GM12878 (cell line): ENCODE data around the gene NPC1. TPM values are rescaled to one million over a fixed set of nuclear protein-coding genes. Genes with fewer than 3 reads are reported as not detected.

Experiments used
- CBX3 ChIP-seq: fragments of 200-600 bp; sonication (generic); IDR thresholded peaks from 2 replicates; pipeline ENCODE4 v1.6.1; 2016; ENCODE audit warnings: low read depth, borderline replicate concordance
- CREB1 ChIP-seq: IDR thresholded peaks from 2 replicates; pipeline ENCODE4 v1.6.1; 2012; ENCODE audit warnings: low read depth, mild to moderate bottlenecking, inconsistent platforms
- FOXK2 ChIP-seq: fragments of 450-650 bp; IDR thresholded peaks from 2 replicates; pipeline ENCODE4 v1.6.1; 2017; ENCODE audit warnings: mild to moderate bottlenecking, moderate library complexity
- FOXM1 ChIP-seq: IDR thresholded peaks from 2 replicates; pipeline ENCODE4 v1.6.1; 2012; ENCODE audit warnings: low read depth, mild to moderate bottlenecking, inconsistent platforms, low read length, moderate library complexity
- HDAC6 ChIP-seq: fragments of 200-600 bp; sonication (generic); IDR thresholded peaks from one replicate; pipeline ENCODE4 v1.8.0; 2017; ENCODE audit warnings: antibody characterized with exemption; ENCODE audit not compliant: unreplicated experiment
- KAT2A ChIP-seq: conservative IDR thresholded peaks from 2 replicates; pipeline ENCODE4 v1.6.1; 2011; ENCODE audit warnings: low read depth, low read length; ENCODE audit not compliant: control insufficient read depth
- KLF5 ChIP-seq: fragments of 450-650 bp; IDR thresholded peaks from 2 replicates; pipeline ENCODE4 v1.6.1; 2014; ENCODE audit warnings: mild to moderate bottlenecking; ENCODE audit not compliant: partially characterized antibody
- MEF2B ChIP-seq: fragments of 450-650 bp; IDR thresholded peaks from 2 replicates; pipeline ENCODE4 v1.6.1; 2018; ENCODE audit warnings: mild to moderate bottlenecking, moderate library complexity; ENCODE audit not compliant: partially characterized antibody, poor library complexity, severe bottlenecking
- MLLT1 ChIP-seq: fragments of 450-650 bp; IDR thresholded peaks from 2 replicates; pipeline ENCODE4 v1.6.1; 2016; ENCODE audit warnings: mild to moderate bottlenecking
- MXI1 ChIP-seq: fragments of 150-350 bp; IDR thresholded peaks from 2 replicates; pipeline ENCODE4 v1.6.1; 2011; ENCODE audit warnings: low read depth, mild to moderate bottlenecking, inconsistent platforms, low read length, improper control_type of control experiment
- NFIC ChIP-seq: IDR thresholded peaks from 2 replicates; pipeline ENCODE4 v1.6.1; 2012; ENCODE audit warnings: low read depth, mild to moderate bottlenecking, inconsistent platforms, low read length, moderate library complexity
- NFYA ChIP-seq: IDR thresholded peaks from 2 replicates; pipeline ENCODE4 v1.6.1; 2011; ENCODE audit warnings: low read depth, mild to moderate bottlenecking, low read length, improper control_type of control experiment, borderline replicate concordance
- NR2F1 ChIP-seq: fragments of 450-650 bp; conservative IDR thresholded peaks from 2 replicates; pipeline ENCODE4 v1.6.1; 2017; ENCODE audit warnings: mild to moderate bottlenecking
- PAX8 ChIP-seq: fragments of 450-650 bp; IDR thresholded peaks from 2 replicates; pipeline ENCODE4 v1.6.1; 2017; ENCODE audit warnings: mild to moderate bottlenecking, moderate library complexity
- PML ChIP-seq: IDR thresholded peaks from 2 replicates; pipeline ENCODE4 v1.6.1; 2012; ENCODE audit warnings: low read length, inconsistent platforms
- RAD21 ChIP-seq: IDR thresholded peaks from 2 replicates; pipeline ENCODE4 v1.6.1; 2011; ENCODE audit warnings: mild to moderate bottlenecking, low read depth, low read length, moderate library complexity; ENCODE audit not compliant: insufficient read depth
- RAD51 ChIP-seq: fragments of 450-650 bp; IDR thresholded peaks from 2 replicates; pipeline ENCODE4 v1.6.1; 2016; ENCODE audit warnings: moderate library complexity, mild to moderate bottlenecking, inconsistent platforms
- RUNX3 ChIP-seq: IDR thresholded peaks from 2 replicates; pipeline ENCODE4 v1.6.1; 2012; ENCODE audit warnings: low read length, inconsistent platforms
- SIX5 ChIP-seq: IDR thresholded peaks from 2 replicates; pipeline ENCODE4 v1.6.1; 2011; ENCODE audit warnings: mild to moderate bottlenecking, low read depth, low read length, moderate library complexity; ENCODE audit not compliant: severe bottlenecking
- SMAD5 ChIP-seq: IDR thresholded peaks from 2 replicates; pipeline ENCODE4 v1.6.1; 2016; ENCODE audit warnings: antibody characterized with exemption, low read depth
- SMC3 ChIP-seq: IDR thresholded peaks from 2 replicates; pipeline ENCODE4 v1.6.1; 2011; ENCODE audit warnings: low read length, improper control_type of control experiment, borderline replicate concordance
- SREBF2 ChIP-seq: IDR thresholded peaks from 2 replicates; pipeline ENCODE4 v1.6.1; 2012; ENCODE audit warnings: mild to moderate bottlenecking, low read length
- TARDBP ChIP-seq: IDR thresholded peaks from 2 replicates; pipeline ENCODE4 v1.6.1; 2016; ENCODE audit warnings: borderline replicate concordance
- ZNF217 ChIP-seq: fragments of 450-650 bp; IDR thresholded peaks from 2 replicates; pipeline ENCODE4 v1.6.1; 2017; ENCODE audit warnings: antibody characterized with exemption, mild to moderate bottlenecking
- ZNF24 ChIP-seq: fragments of 450-650 bp; IDR thresholded peaks from 2 replicates; pipeline ENCODE4 v1.6.1; 2017; ENCODE audit warnings: antibody characterized with exemption, mild to moderate bottlenecking
- ZZZ3 ChIP-seq: IDR thresholded peaks from 2 replicates; pipeline ENCODE4 v1.6.1; 2011; ENCODE audit warnings: low read depth; ENCODE audit not compliant: control insufficient read depth, insufficient read length
- polyA plus RNA-seq, 11 experiments: library from polyadenylated mRNA; depleted of rRNA in 4 of 11; unstranded in 6 of 11; stranded (reverse) in 5 of 11; fragments of >200 nt; fragmentation: Nextera tagmentation in 4 of 11; fragmentation: Illumina TruSeq in 1 of 11; extraction: Ambion mirVana in 4 of 11; extraction: Trizol in 1 of 11; gene quantifications; 1 replicate in 1 of 11; 2 replicates in 10 of 11; pipeline versions ENCODE4 v1.2.1 to v1.2.3, GENCODE V29; 2011 to 2016; ENCODE audit warnings: inconsistent platforms in 2 of 11, missing spikeins in 2 of 11, low read depth in 1 of 11
- total RNA-seq, 4 experiments: library from RNA; depleted of rRNA in 3 of 4; stranded (reverse); fragments of >200 nt in 3 of 4; fragmentation: Illumina TruSeq in 1 of 4; extraction: Trizol in 1 of 4; gene quantifications; 2 replicates each; pipeline versions ENCODE4 v1.2.1 to v1.2.3, GENCODE V29; 2013 to 2021
- TF ChIP-seq, protein P1 (sequence below): IDR thresholded peaks from 2 replicates; pipeline ENCODE4 v1.6.1; 2011; ENCODE audit warnings: low read depth, mild to moderate bottlenecking, low read length, moderate library complexity, borderline replicate concordance; ENCODE audit errors: extremely low read depth
- TF ChIP-seq, protein P2 (sequence below): fragments of 450-650 bp; IDR thresholded peaks from 2 replicates; pipeline ENCODE4 v1.6.1; 2017; ENCODE audit warnings: antibody characterized with exemption, mild to moderate bottlenecking, moderate library complexity

The NPC1 gene
- total and polyA plus RNA-seq, 10 of the 15 experiments (the other 5 are each of a cell fraction or from before 2014, with no cell fraction given) = 10.1 to 45.2 (median 19.4) TPM

GRCh38 chr18:23503038-23503962 is 83.0 kb downstream of the NPC1 start, which contains the start of gene RMC1 (continued):
- TF ChIP-seq KAT2A (no peak), PML (peak; percentile 95), RAD51 (peak; percentile 82), CREB1 (peak; percentile 50; the same call in 1 of the 2 replicates), TARDBP (no peak), SIX5 (peak; percentile 2), SMC3 (0 out of 2 replicates have a peak, but pooled peaks have one; percentile 15), KLF5 (no peak), NR2F1 (peak; percentile 81), FOXK2 (no peak), NFIC (no peak), CBX3 (no peak), RUNX3 (peak; percentile 53; the same call in 1 of the 2 replicates), RAD21 (peak; percentile 41; the same call in 1 of the 2 replicates), PAX8 (no peak), ZNF217 (peak; percentile 46; the same call in 1 of the 2 replicates), ZZZ3 (no peak), MLLT1 (0 out of 2 replicates have a peak, but pooled peaks have one; percentile 59), NFYA (no peak), ZNF24 (0 out of 2 replicates have a peak, but pooled peaks have one; percentile 17), FOXM1 (no peak), SMAD5 (peak; percentile 57; the same call in 1 of the 2 replicates), MEF2B (peak; percentile 21), HDAC6 (peak; percentile 52), MXI1 (peak; percentile 61), SREBF2 (no peak)
- TF ChIP-seq, protein P1, sequence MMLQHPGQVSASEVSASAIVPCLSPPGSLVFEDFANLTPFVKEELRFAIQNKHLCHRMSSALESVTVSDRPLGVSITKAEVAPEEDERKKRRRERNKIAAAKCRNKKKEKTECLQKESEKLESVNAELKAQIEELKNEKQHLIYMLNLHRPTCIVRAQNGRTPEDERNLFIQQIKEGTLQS = peak; percentile 65; the same call in 1 of the 2 replicates
- TF ChIP-seq, protein P2, sequence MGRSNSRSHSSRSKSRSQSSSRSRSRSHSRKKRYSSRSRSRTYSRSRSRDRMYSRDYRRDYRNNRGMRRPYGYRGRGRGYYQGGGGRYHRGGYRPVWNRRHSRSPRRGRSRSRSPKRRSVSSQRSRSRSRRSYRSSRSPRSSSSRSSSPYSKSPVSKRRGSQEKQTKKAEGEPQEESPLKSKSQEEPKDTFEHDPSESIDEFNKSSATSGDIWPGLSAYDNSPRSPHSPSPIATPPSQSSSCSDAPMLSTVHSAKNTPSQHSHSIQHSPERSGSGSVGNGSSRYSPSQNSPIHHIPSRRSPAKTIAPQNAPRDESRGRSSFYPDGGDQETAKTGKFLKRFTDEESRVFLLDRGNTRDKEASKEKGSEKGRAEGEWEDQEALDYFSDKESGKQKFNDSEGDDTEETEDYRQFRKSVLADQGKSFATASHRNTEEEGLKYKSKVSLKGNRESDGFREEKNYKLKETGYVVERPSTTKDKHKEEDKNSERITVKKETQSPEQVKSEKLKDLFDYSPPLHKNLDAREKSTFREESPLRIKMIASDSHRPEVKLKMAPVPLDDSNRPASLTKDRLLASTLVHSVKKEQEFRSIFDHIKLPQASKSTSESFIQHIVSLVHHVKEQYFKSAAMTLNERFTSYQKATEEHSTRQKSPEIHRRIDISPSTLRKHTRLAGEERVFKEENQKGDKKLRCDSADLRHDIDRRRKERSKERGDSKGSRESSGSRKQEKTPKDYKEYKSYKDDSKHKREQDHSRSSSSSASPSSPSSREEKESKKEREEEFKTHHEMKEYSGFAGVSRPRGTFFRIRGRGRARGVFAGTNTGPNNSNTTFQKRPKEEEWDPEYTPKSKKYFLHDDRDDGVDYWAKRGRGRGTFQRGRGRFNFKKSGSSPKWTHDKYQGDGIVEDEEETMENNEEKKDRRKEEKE = no peak
